ENCODE data around the gene INTS7.

DNA sequence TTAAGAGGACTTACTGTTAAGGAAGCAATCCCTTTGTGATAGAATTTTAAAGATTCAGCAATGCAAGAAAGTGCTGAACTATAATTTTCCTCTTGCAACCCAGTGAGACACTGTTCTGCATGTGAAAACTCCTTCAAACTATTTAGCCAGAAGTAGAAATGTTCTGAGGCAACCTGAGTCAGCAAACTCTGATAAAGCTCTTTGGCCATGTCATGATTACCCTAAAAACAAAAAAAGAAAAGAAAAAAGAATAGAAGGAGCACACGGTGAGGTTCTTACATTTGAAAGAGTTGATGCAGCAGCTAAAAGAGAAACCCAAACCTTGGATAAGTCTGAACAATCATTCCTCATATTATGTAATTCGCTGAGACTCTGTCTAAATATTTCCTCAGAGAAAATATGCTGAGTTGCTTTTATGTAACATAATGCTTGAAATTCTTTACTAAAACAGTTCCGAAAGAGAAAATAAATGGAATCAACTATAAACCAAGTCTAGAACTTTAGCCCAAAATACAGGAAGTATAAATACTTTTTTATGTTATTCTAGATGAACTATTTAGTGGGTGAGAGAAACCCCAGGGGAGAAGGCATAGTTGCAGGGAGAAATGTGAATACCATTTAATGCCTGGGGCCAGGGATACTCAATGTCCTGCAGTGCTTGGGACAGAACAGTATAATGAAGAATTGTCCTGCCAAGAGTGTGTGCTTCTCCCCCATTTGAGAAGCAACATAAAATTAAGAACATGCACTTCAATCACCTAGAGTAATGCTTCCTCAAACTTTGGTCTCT, 60.0 kb downstream of the INTS7 start:
- TF ChIP-seq CTCF (IDR thresholded peaks at IDR 0.05): no peak
- no peak for TF ChIP-seq POLR2A (IDR thresholded peaks at IDR 0.05)
